K562 (cell line): ENCODE results near the gene TRIM75.

ENCODE experiments used
- ETS1 ChIP-seq: conservative IDR thresholded peaks from 2 replicates; pipeline ENCODE4 v1.6.1; 2011; ENCODE audit warnings: low read depth, mild to moderate bottlenecking, low read length; ENCODE audit not compliant: control insufficient read depth
- FOXP4 ChIP-seq: sonication (generic); formaldehyde crosslinking; IDR thresholded peaks from 2 replicates; pipeline ENCODE4 v1.8.0; 2022; ENCODE audit warnings: mild to moderate bottlenecking, missing genetic modification reagents, borderline replicate concordance
- JUN ChIP-seq, 2 experiments: sonication (generic) in 1 of 2; formaldehyde crosslinking in 1 of 2; IDR thresholded peaks; 2 replicates each; pipeline versions ENCODE4 v1.6.1 to v1.8.0; 2012 to 2022; ENCODE audit warnings: borderline replicate concordance in 2 of 2, mild to moderate bottlenecking in 2 of 2, improper control_type of control experiment in 1 of 2, low read depth in 1 of 2, low read length in 1 of 2, missing genetic modification reagents in 1 of 2
- POLR2AphosphoS2 ChIP-seq: IDR thresholded peaks from 2 replicates; pipeline ENCODE4 v1.6.1; 2012; ENCODE audit warnings: low read length, improper control_type of control experiment
- SIN3A ChIP-seq, 2 experiments: fragments of 150-350 bp in 1 of 2; IDR thresholded peaks; 2 replicates each; pipeline ENCODE4 v1.6.1; 2011 to 2016; ENCODE audit warnings: borderline replicate concordance in 2 of 2, low read depth in 2 of 2, low read length in 2 of 2, mild to moderate bottlenecking in 2 of 2, moderate library complexity in 2 of 2; ENCODE audit not compliant: control insufficient read depth in 1 of 2
- SMAD1 ChIP-seq: fragments of 150-350 bp; IDR thresholded peaks from 2 replicates; pipeline ENCODE4 v1.6.1; 2014; ENCODE audit warnings: low read length, low read depth; ENCODE audit not compliant: partially characterized antibody
- TRIM28 ChIP-seq: fragments of 450-650 bp; IDR thresholded peaks from 2 replicates; pipeline ENCODE4 v1.6.1; 2017
- USF2 ChIP-seq: sonication (generic); formaldehyde crosslinking; IDR thresholded peaks from 2 replicates; pipeline ENCODE4 v1.5.0; 2020; ENCODE audit warnings: missing genetic modification reagents
- ZBTB17 ChIP-seq: fragments of 450-650 bp; formaldehyde crosslinking; IDR thresholded peaks from 2 replicates; pipeline ENCODE4 v1.4.0; 2020; ENCODE audit warnings: mild to moderate bottlenecking
- ZC3H11A ChIP-seq: IDR thresholded peaks from 2 replicates; pipeline ENCODE4 v1.6.1; 2012; ENCODE audit warnings: low read depth, low read length, improper control_type of control experiment
- TF ChIP-seq, protein P1 (sequence below), 3 experiments: IDR thresholded peaks in 2 of 3; conservative IDR thresholded peaks in 1 of 3; 2 replicates each; pipeline ENCODE4 v1.5.1; 2011 to 2012; ENCODE audit warnings: low read length in 3 of 3, mild to moderate bottlenecking in 3 of 3, control low read depth in 2 of 3, improper control_type of control experiment in 1 of 3, inconsistent platforms in 1 of 3, low read depth in 1 of 3, mixed read lengths in 1 of 3, moderate library complexity in 1 of 3; ENCODE audit not compliant: insufficient read depth in 2 of 3

GRCh38 chr4:165059386-165059785 is 5.7 kb downstream of the TRIM75 start:
- TF ChIP-seq USF2 (CRISPR knock-in tag) (no peak), JUN (IDR thresholded peaks at IDR 0.05; ENCODE audit: borderline replicate concordance, low read depth, low read length) (no peak), JUN (CRISPR knock-in tag; IDR thresholded peaks at IDR 0.05; ENCODE audit: borderline replicate concordance) (no peak), ZC3H11A (no peak), TRIM28 (no peak), SIN3A (IDR thresholded peaks at IDR 0.05; ENCODE audit: borderline replicate concordance in 2 of 2, control insufficient read depth in 1 of 2, low read depth in 2 of 2, low read length in 2 of 2) (no peak), POLR2AphosphoS2 (no peak), FOXP4 (no peak), SMAD1 (no peak), ZBTB17 (CRISPR knock-in tag) (no peak), ETS1 (no peak)
- TF ChIP-seq, protein P1, sequence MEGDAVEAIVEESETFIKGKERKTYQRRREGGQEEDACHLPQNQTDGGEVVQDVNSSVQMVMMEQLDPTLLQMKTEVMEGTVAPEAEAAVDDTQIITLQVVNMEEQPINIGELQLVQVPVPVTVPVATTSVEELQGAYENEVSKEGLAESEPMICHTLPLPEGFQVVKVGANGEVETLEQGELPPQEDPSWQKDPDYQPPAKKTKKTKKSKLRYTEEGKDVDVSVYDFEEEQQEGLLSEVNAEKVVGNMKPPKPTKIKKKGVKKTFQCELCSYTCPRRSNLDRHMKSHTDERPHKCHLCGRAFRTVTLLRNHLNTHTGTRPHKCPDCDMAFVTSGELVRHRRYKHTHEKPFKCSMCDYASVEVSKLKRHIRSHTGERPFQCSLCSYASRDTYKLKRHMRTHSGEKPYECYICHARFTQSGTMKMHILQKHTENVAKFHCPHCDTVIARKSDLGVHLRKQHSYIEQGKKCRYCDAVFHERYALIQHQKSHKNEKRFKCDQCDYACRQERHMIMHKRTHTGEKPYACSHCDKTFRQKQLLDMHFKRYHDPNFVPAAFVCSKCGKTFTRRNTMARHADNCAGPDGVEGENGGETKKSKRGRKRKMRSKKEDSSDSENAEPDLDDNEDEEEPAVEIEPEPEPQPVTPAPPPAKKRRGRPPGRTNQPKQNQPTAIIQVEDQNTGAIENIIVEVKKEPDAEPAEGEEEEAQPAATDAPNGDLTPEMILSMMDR (IDR thresholded peaks at IDR 0.05 in 2 of 3, conservative IDR thresholded peaks at IDR 0.05 in 1 of 3; ENCODE audit: insufficient read depth in 2 of 3, low read depth in 1 of 3, low read length in 3 of 3), result no peak
